Peyer's patch (tissue), 4 donors: ENCODE measurements around the gene RHOA. TPM values are rescaled to one million over a fixed set of nuclear protein-coding genes. Genes with fewer than 3 reads are reported as not detected.
A peak's percentile ranks its signal among the peaks of the same experiment; 100 is the strongest.

Source experiments
- DNase-seq, 3 donors: peaks; one replicate each; pipeline ENCODE4 v3.0.0-alpha.2; 2017 to 2019
- H3K27ac ChIP-seq, 4 donors: fragments of 200-600 bp; sonication (generic); one replicate each; pipeline ENCODE4 v1.5.1; 2016 to 2019
- H3K27me3 ChIP-seq, 2 donors: fragments of 200-600 bp; sonication (generic); one replicate each; pipeline ENCODE4 v1.5.1; 2019
- H3K36me3 ChIP-seq, 3 donors: fragments of 200-600 bp; sonication (generic); one replicate each; pipeline ENCODE4 v1.5.1; 2016 to 2019
- H3K4me1 ChIP-seq, 4 donors: fragments of 200-600 bp; sonication (generic); one replicate each; pipeline ENCODE4 v1.5.1; 2016 to 2019
- H3K4me3 ChIP-seq, 4 donors: fragments of 200-600 bp; sonication (generic); 1 replicate in 3 of 4; 2 replicates in 1 of 4; pipeline ENCODE4 v1.5.1; 2016 to 2019; ENCODE audit warnings: mild to moderate bottlenecking in 1 of 4
- H3K9me3 ChIP-seq, 4 donors: fragments of 200-600 bp; sonication (generic); one replicate each; pipeline ENCODE4 v1.5.1; 2016 to 2019; ENCODE audit warnings: mild to moderate bottlenecking in 1 of 4
- POLR2A ChIP-seq, 2 donors: fragments of 450-650 bp; IDR thresholded peaks; one replicate each; pipeline ENCODE4 v1.5.1; 2017; ENCODE audit warnings: antibody characterized with exemption in 2 of 2, mild to moderate bottlenecking in 2 of 2, moderate library complexity in 2 of 2
- total RNA-seq, 4 donors: library from RNA; depleted of rRNA; stranded (reverse); fragments of >200 nt; gene quantifications; one replicate each; pipeline ENCODE4 v1.1.0, GENCODE V29; 2016
- TF ChIP-seq, protein P1 (sequence below), 6 experiments: fragments of 450-650 bp in 4 of 6; fragments of 200-600 bp in 2 of 6; sonication (generic) in 1 of 6; IDR thresholded peaks; one replicate each; pipeline ENCODE4 v1.5.1; 2017 to 2019; ENCODE audit warnings: antibody characterized with exemption in 6 of 6, mild to moderate bottlenecking in 3 of 6, moderate library complexity in 1 of 6

The RHOA gene
- total RNA-seq, 4 donors from 2014 or later, result 223 to 294 (median 274) TPM

DNA sequence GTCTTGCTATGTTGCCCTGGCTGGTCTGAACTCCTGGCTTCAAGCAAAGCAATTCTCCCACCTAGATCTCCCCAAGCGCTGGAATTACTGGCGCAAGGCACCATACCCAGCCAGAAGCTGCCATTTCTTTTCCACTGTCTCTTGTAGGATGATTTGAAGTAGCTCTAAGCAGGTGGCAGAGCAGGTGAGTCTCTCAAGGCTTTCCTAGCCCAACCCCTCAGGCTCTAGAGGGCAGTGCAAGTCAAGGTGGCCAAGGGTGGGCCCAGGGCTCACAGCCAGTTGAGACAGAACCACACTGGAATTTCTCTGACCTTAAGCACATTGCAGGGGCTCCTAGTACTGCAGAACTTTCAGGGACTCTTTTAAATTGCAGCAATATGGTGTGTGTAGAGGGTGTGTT lies 42.7 kb upstream of the RHOA start:
- H3K4me3 ChIP-seq, result no peak overlapping the region
- no peak overlapping the region for H3K27ac ChIP-seq
- no peaks in the 10 kb centered on the region for H3K9me3 ChIP-seq
- H3K36me3 ChIP-seq, result no peaks in the 10 kb centered on the region
- no peak for DNase-seq
- no peaks in the 10 kb centered on the region for H3K27me3 ChIP-seq
- no peaks in the 10 kb centered on the region for H3K4me1 ChIP-seq
- no peak for TF ChIP-seq POLR2A (IDR thresholded peaks at IDR 0.05)
- TF ChIP-seq, protein P1, sequence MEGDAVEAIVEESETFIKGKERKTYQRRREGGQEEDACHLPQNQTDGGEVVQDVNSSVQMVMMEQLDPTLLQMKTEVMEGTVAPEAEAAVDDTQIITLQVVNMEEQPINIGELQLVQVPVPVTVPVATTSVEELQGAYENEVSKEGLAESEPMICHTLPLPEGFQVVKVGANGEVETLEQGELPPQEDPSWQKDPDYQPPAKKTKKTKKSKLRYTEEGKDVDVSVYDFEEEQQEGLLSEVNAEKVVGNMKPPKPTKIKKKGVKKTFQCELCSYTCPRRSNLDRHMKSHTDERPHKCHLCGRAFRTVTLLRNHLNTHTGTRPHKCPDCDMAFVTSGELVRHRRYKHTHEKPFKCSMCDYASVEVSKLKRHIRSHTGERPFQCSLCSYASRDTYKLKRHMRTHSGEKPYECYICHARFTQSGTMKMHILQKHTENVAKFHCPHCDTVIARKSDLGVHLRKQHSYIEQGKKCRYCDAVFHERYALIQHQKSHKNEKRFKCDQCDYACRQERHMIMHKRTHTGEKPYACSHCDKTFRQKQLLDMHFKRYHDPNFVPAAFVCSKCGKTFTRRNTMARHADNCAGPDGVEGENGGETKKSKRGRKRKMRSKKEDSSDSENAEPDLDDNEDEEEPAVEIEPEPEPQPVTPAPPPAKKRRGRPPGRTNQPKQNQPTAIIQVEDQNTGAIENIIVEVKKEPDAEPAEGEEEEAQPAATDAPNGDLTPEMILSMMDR (IDR thresholded peaks at IDR 0.05), result peak in 4 of 6 experiments; percentile 4 to 26 (median 17)

DNA sequence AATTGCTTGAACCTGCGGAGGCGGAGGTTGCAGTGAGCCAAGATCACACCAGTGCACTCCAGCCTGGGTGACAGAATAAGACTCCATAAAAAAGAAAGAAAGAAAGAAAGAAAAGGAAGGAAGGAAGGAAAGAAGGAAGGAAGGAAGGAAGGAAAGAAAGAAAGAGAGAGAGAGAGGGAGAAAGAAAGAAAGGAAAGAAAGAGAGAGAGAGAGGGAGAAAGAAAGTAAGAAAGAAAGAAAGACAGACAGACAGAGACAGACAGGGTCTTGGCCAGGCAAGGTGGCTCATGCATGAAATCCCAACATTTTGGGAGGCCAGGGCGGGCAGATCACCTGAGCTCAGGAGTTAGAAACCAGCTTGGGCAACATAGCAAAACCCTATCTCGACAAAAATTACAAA lies 41.8 kb upstream of the RHOA start:
- no peaks in the 10 kb centered on the region for H3K9me3 ChIP-seq

GRCh38 chr3:49445391-49445790 lies 33.6 kb upstream of the RHOA start:
- Histone ChIP-seq H3K4me3 (no peak overlapping the region), H3K4me1 (peaks cover 0 to 6% (median 0%) of the 10 kb centered on the region in 4 donors), H3K9me3 (no peaks in the 10 kb centered on the region), H3K36me3 (no peaks in the 10 kb centered on the region), H3K27me3 (no peaks in the 10 kb centered on the region), H3K27ac (no peak overlapping the region)
- TF ChIP-seq, protein P1 (IDR thresholded peaks at IDR 0.05), result no peak
- no peak for TF ChIP-seq POLR2A (IDR thresholded peaks at IDR 0.05)
- DNase-seq, result no peak

More for the DNA sequence above, 41.8 kb upstream of the RHOA start:
- H3K4me3 ChIP-seq, result no peak overlapping the region
- no peaks in the 10 kb centered on the region for H3K36me3 ChIP-seq
- DNase-seq, result no peak
- no peaks in the 10 kb centered on the region for H3K4me1 ChIP-seq
- TF ChIP-seq, protein P1 (IDR thresholded peaks at IDR 0.05), result no peak
- TF ChIP-seq POLR2A (IDR thresholded peaks at IDR 0.05), result no peak
- H3K27me3 ChIP-seq, result no peaks in the 10 kb centered on the region
- H3K27ac ChIP-seq, result no peak overlapping the region

GRCh38 chr3:49434731-49435130 lies 23.0 kb upstream of the RHOA start:
- no peak overlapping the region for H3K4me3 ChIP-seq
- no peak for DNase-seq
- H3K27ac ChIP-seq, result no peak overlapping the region
- H3K9me3 ChIP-seq, result no peaks in the 10 kb centered on the region
- no peaks in the 10 kb centered on the region for H3K27me3 ChIP-seq
- no peaks in the 10 kb centered on the region for H3K36me3 ChIP-seq
- TF ChIP-seq, protein P1 (IDR thresholded peaks at IDR 0.05), result no peak
- TF ChIP-seq POLR2A (IDR thresholded peaks at IDR 0.05), result no peak
- peaks cover 0 to 3% (median 0%) of the 10 kb centered on the region in 4 donors for H3K4me1 ChIP-seq

DNA sequence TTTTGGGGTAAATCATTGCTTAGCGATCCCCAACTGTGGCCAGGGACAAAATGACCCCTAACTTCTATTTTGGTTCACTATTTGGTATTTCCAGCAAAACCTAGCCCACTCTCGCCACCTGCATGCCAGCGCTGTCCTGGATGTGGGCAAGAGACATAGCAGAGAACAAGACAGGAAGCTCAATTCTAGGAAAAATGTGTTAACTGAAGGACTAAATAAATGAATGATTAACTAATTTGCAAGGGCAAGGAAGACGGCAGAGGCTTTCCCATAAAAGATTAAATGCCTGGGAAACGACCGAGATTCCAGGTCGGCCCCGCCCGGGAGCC lies 16.9 kb upstream of the RHOA start:
- TF ChIP-seq, protein P1 (IDR thresholded peaks at IDR 0.05), result peak in 1 of 6 experiments; percentile 7
- no peak for TF ChIP-seq POLR2A (IDR thresholded peaks at IDR 0.05)
- peak in 1 of 3 donors; percentile 31 for DNase-seq
- Histone ChIP-seq H3K9me3 (no peaks in the 10 kb centered on the region), H3K36me3 (peaks cover 0 to 17% (median 0%) of the 10 kb centered on the region in 3 donors), H3K27me3 (no peaks in the 10 kb centered on the region), H3K27ac (peak overlapping the region; percentile 81 to 92 (median 88)), H3K4me3 (peak overlapping the region; percentile 53 to 67 (median 62)), H3K4me1 (peaks cover 0 to 13% (median 0%) of the 10 kb centered on the region in 4 donors)

DNA sequence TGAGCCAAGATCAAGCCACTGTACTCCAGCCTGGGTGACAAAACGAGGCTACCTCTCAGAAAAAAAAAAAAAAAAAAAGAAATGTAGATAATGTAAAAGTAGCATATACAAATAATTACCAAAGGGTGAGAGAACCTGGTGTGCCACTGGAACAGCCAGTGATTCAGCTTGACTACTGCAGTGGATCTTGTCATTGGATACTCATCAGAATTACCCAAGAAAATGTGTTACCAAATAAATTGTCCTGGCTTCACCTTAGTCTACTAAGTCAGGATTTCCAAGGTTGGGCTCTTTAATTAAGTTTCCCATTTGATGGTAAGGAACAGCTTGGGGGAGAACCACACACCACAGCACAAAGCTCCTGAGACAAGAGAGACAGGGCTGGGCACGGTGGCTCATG lies 15.8 kb upstream of the RHOA start:
- H3K4me1 ChIP-seq, result peaks cover 0 to 18% (median 2%) of the 10 kb centered on the region in 4 donors
- peaks cover 0 to 18% (median 0%) of the 10 kb centered on the region in 3 donors for H3K36me3 ChIP-seq
- H3K27me3 ChIP-seq, result no peaks in the 10 kb centered on the region
- no peak overlapping the region for H3K4me3 ChIP-seq
- H3K27ac ChIP-seq, result no peak overlapping the region
- no peak for DNase-seq
- TF ChIP-seq, protein P1 (IDR thresholded peaks at IDR 0.05), result no peak
- TF ChIP-seq POLR2A (IDR thresholded peaks at IDR 0.05), result no peak
- no peaks in the 10 kb centered on the region for H3K9me3 ChIP-seq
